Measurements from ENCODE around the gene NOS1AP.

- no peak for TF ChIP-seq POLR2A (IDR thresholded peaks at IDR 0.05; ENCODE audit: low read depth, low read length)
- no peak for TF ChIP-seq POLR2AphosphoS5 (IDR thresholded peaks at IDR 0.05; ENCODE audit: low read depth, low read length)
- no peak for TF ChIP-seq TAF1 (IDR thresholded peaks at IDR 0.05; ENCODE audit: low read depth, low read length)
- TF ChIP-seq SPI1 (IDR thresholded peaks at IDR 0.05; ENCODE audit: low read depth, low read length), result no peak
- TF ChIP-seq POU2F2 (IDR thresholded peaks at IDR 0.05; ENCODE audit: low read depth, low read length), result no peak
- no peak for TF ChIP-seq PAX5 (IDR thresholded peaks at IDR 0.05; ENCODE audit: insufficient read depth, low read length, severe bottlenecking)
Measured at GRCh38 chr1:162193815-162194214, 124.3 kb downstream of the NOS1AP start.
